Peyer's patch (tissue), 4 donors: ENCODE data around the gene FKBP9. TPM values are rescaled to one million over a fixed set of nuclear protein-coding genes. Genes with fewer than 3 reads are reported as not detected.

Source experiments
- DNase-seq, 3 donors: peaks; one replicate each; pipeline ENCODE4 v3.0.0-alpha.2; 2017 to 2019
- H3K27ac ChIP-seq, 4 donors: fragments of 200-600 bp; sonication (generic); one replicate each; pipeline ENCODE4 v1.5.1; 2016 to 2019
- H3K27me3 ChIP-seq, 2 donors: fragments of 200-600 bp; sonication (generic); one replicate each; pipeline ENCODE4 v1.5.1; 2019
- H3K36me3 ChIP-seq, 3 donors: fragments of 200-600 bp; sonication (generic); one replicate each; pipeline ENCODE4 v1.5.1; 2016 to 2019
- H3K4me1 ChIP-seq, 4 donors: fragments of 200-600 bp; sonication (generic); one replicate each; pipeline ENCODE4 v1.5.1; 2016 to 2019
- H3K4me3 ChIP-seq, 4 donors: fragments of 200-600 bp; sonication (generic); 1 replicate in 3 of 4; 2 replicates in 1 of 4; pipeline ENCODE4 v1.5.1; 2016 to 2019; ENCODE audit warnings: mild to moderate bottlenecking in 1 of 4
- H3K9me3 ChIP-seq, 4 donors: fragments of 200-600 bp; sonication (generic); one replicate each; pipeline ENCODE4 v1.5.1; 2016 to 2019; ENCODE audit warnings: mild to moderate bottlenecking in 1 of 4
- POLR2A ChIP-seq, 2 donors: fragments of 450-650 bp; IDR thresholded peaks; one replicate each; pipeline ENCODE4 v1.5.1; 2017; ENCODE audit warnings: antibody characterized with exemption in 2 of 2, mild to moderate bottlenecking in 2 of 2, moderate library complexity in 2 of 2
- total RNA-seq, 4 donors: library from RNA; depleted of rRNA; stranded (reverse); fragments of >200 nt; gene quantifications; one replicate each; pipeline ENCODE4 v1.1.0, GENCODE V29; 2016
- TF ChIP-seq, protein P1 (sequence below), 6 experiments: fragments of 450-650 bp in 4 of 6; fragments of 200-600 bp in 2 of 6; sonication (generic) in 1 of 6; IDR thresholded peaks; one replicate each; pipeline ENCODE4 v1.5.1; 2017 to 2019; ENCODE audit warnings: antibody characterized with exemption in 6 of 6, mild to moderate bottlenecking in 3 of 6, moderate library complexity in 1 of 6

FKBP9 gene
- total RNA-seq, 4 donors from 2014 or later, result 93.2 to 145 (median 113) TPM

DNA sequence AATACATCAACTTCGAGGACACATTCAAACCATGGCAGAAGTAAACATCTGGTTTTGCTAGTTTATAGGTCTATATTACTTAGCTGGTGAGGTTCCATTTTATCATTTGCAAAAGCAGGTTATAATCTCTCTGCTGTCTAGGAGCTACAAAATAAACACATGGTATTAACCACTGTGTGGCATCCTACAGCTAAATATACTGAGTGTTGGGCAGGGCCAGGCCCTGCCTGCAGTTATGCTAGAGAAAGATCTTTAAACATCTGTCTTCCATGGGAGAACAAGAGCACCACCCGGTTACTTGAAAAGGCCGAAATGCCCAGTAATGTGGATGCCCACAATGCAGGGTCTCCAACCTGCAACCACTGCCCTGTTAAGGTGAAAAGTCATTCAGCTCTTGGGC is 20.6 kb upstream of the FKBP9 start:
- H3K36me3 ChIP-seq, result peaks cover 0 to 18% (median 0%) of the 10 kb centered on the region in 3 donors
- no peak for DNase-seq
- no peaks in the 10 kb centered on the region for H3K27me3 ChIP-seq
- no peak overlapping the region for H3K27ac ChIP-seq
- H3K9me3 ChIP-seq, result no peaks in the 10 kb centered on the region
- no peak for TF ChIP-seq POLR2A (IDR thresholded peaks at IDR 0.05)
- TF ChIP-seq, protein P1, sequence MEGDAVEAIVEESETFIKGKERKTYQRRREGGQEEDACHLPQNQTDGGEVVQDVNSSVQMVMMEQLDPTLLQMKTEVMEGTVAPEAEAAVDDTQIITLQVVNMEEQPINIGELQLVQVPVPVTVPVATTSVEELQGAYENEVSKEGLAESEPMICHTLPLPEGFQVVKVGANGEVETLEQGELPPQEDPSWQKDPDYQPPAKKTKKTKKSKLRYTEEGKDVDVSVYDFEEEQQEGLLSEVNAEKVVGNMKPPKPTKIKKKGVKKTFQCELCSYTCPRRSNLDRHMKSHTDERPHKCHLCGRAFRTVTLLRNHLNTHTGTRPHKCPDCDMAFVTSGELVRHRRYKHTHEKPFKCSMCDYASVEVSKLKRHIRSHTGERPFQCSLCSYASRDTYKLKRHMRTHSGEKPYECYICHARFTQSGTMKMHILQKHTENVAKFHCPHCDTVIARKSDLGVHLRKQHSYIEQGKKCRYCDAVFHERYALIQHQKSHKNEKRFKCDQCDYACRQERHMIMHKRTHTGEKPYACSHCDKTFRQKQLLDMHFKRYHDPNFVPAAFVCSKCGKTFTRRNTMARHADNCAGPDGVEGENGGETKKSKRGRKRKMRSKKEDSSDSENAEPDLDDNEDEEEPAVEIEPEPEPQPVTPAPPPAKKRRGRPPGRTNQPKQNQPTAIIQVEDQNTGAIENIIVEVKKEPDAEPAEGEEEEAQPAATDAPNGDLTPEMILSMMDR (IDR thresholded peaks at IDR 0.05), result peak in 1 of 6 experiments; percentile 8
- H3K4me3 ChIP-seq, result no peak overlapping the region
- H3K4me1 ChIP-seq, result peaks cover 0 to 19% (median 0%) of the 10 kb centered on the region in 4 donors

DNA sequence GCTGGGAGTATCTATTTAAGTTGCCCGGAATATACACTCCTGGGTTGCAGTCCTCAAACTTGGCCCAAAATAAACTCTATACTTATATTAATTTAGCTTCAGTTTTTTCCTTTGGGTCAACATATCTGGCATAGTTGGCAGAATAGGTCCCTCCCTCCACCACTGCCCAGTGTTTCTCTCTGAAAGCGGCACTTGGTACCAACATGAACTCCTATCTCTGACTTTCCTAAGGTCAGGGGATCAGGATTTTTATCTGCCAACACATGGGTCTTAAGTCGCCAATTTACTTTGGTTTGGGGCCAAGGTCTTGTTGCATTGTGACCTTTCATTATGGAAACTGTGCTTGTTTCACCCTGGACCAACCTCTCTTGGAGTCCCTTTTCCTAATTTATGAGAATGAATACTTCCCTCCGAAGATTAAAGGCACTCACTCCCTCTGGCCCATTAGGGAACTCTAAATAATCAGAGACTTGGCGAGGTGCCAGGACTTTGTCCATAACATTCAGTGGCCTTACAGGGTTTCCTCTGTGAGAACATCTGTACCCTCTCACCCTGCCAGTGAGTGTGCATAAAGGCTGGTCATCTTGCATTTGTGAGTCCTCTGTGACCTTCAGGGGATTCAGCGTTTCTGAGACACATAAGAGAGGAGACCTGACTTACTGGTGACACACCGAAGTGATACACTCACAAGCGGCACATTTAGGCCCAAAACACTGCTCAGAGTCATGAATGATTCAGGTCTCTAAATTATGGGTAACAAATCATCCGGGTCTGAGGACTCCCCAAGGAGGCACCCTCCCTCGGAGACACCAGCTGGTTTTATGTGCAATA is 19.7 kb upstream of the FKBP9 start:
- no peak overlapping the region for H3K4me3 ChIP-seq
- no peaks in the 10 kb centered on the region for H3K27me3 ChIP-seq
- H3K9me3 ChIP-seq, result no peaks in the 10 kb centered on the region
- no peak overlapping the region for H3K27ac ChIP-seq
- TF ChIP-seq, protein P1 (IDR thresholded peaks at IDR 0.05), result no peak
- no peak for TF ChIP-seq POLR2A (IDR thresholded peaks at IDR 0.05)
- DNase-seq, result no peak
- peaks cover 0 to 20% (median 0%) of the 10 kb centered on the region in 4 donors for H3K4me1 ChIP-seq
- H3K36me3 ChIP-seq, result peaks cover 0 to 9% (median 0%) of the 10 kb centered on the region in 3 donors

DNA sequence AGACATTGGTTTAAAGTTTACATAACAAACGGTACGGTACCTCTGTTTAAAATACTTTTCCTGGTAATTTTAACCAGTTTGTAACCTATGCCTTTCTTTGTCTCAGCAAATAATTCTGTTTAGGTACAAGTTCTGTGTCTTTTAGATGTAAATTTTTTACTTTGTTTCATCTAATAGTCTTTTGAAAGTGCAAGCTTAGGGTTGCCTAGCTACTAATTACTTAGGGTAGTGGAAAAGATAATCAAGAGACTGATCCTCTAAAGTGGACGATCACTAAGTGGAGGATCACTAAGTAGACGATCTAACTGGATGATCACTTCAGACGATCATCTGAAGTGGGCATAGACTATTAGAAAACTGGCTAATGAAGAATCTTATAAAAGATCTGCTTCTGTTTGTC is 16.1 kb upstream of the FKBP9 start:
- TF ChIP-seq, protein P1 (IDR thresholded peaks at IDR 0.05), result no peak
- no peak for TF ChIP-seq POLR2A (IDR thresholded peaks at IDR 0.05)
- no peak for DNase-seq
- no peaks in the 10 kb centered on the region for H3K9me3 ChIP-seq
- no peaks in the 10 kb centered on the region for H3K36me3 ChIP-seq
- H3K27me3 ChIP-seq, result no peaks in the 10 kb centered on the region
- H3K4me1 ChIP-seq, result peaks cover 0 to 20% (median 0%) of the 10 kb centered on the region in 4 donors
- peak overlapping the region in 2 of 4 donors; percentile 16 to 94 for H3K27ac ChIP-seq
- H3K4me3 ChIP-seq, result peak overlapping the region in 2 of 4 donors; percentile 80 to 96

DNA sequence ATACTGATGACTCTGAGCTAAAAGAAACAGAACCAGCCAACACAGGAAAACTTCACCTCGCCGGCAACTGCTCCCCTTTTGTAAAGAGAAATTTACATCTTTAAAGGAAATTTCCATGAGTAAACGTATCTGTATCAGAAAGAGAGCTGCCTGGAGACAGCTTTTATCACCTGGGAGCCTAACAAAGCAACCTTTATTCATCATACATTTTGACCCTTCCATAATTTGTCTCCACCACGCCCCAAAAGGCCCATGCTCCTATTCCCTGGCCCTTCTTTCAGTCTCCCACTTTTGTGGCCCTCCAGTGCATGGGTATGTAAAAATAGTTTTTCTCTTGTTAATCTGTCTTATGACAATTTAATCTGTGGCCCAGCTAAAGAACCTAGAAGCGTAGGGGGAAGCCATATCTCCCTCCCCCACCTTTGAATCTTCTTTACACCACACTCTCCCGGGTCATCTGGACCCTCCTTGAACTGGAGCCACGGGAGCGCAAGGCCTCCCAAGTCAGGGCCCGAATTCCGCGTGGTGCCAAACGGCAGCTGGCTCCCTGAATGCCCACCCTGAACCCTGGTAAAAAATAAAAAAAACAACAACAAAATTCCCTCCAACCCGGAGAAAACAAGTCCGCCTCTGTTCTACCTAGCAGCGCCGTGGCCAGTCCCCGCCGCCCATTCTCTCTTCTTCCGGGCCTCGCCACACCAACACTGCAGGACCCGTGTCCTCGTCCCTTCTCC is 15.4 kb upstream of the FKBP9 start:
- no peaks in the 10 kb centered on the region for H3K27me3 ChIP-seq
- H3K9me3 ChIP-seq, result no peaks in the 10 kb centered on the region
- DNase-seq, result no peak
- no peaks in the 10 kb centered on the region for H3K36me3 ChIP-seq
- H3K4me3 ChIP-seq, result peak overlapping the region; percentile 63 to 96 (median 74)
- H3K27ac ChIP-seq, result peak overlapping the region; percentile 82 to 95 (median 92)
- no peak for TF ChIP-seq POLR2A (IDR thresholded peaks at IDR 0.05)
- TF ChIP-seq, protein P1 (IDR thresholded peaks at IDR 0.05), result no peak
- peaks cover 0 to 20% (median 0%) of the 10 kb centered on the region in 4 donors for H3K4me1 ChIP-seq

DNA sequence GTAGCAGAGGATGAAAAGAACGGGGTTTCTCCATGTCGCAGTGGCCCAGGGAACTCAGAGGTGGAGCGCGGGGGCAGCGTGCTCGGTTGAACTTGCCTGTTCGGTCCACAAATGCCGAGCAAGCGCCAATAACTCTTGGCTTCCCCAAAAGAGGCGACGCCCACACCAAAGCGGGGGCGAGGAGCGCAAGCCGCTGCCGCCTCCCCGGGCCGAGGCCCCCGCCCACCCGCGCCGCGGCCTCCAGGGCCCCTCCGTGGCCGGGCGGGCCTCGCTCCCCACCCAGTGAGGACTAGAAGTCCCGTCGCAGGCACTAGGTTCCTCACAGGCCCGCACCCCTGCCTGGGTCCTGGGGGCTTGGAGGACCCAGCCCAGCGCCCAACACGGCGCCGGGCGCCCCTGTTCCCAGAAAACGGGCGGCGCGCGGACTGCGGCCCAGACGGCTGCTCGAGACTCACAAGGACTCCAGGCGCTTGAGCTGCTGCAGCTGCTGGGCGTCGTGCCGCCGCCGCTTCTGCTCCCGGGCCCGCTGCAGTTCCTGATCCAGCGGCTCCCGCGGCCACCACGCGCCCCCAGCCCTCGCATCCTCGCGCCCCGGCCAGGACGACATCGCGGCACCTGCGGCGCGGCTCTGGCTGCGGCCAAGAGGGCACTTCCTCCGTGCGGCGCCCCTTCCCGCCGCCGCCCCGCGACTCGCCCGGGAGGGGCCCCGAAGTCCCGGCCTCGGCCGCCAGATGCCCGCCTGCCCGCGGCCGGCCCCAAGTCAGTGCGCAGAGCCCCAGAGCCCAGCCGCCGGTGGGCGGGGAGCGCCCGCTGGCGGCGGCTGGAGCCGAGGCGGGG is 14.6 kb upstream of the FKBP9 start:
- TF ChIP-seq, protein P1 (IDR thresholded peaks at IDR 0.05), result peak; percentile 29 to 85 (median 74)
- peak in 1 of 2 donors; percentile 49 for TF ChIP-seq POLR2A (IDR thresholded peaks at IDR 0.05)
- Histone ChIP-seq H3K27ac (peak overlapping the region; percentile 82 to 95 (median 92)), H3K9me3 (no peaks in the 10 kb centered on the region), H3K27me3 (no peaks in the 10 kb centered on the region), H3K36me3 (no peaks in the 10 kb centered on the region), H3K4me1 (peaks cover 0 to 15% (median 0%) of the 10 kb centered on the region in 4 donors), H3K4me3 (peak overlapping the region; percentile 63 to 96 (median 74))
- DNase-seq, result peak; percentile 70 to 88 (median 88)
